ENCODE data around the gene TYMP. TPM values are rescaled to one million over a fixed set of nuclear protein-coding genes. Genes with fewer than 3 reads are reported as not detected.

Gene TYMP
- total RNA-seq, 2 experiments from 2014 or later: 71.8 to 76.6 TPM

- H3K27ac Mint-ChIP-seq: peak within 1 kb of the TSS; percentile 27
- H3K27me3 Mint-ChIP-seq (ENCODE audit: low read depth): no peaks in the 10 kb centered on the region
- H3K4me3 Mint-ChIP-seq: no peak within 1 kb of the TSS
- H3K4me1 Mint-ChIP-seq (ENCODE audit: low read depth): peaks cover 8% of the 10 kb centered on the region
- ChIA-PET POLR2A (no interaction called here), CTCF (interaction anchor here (1.3 kb wide), 1 partner anchor 11 kb away, joined by 4 read pairs; no protein-coding TSS in a partner anchor)
- H3K9me3 Mint-ChIP-seq (ENCODE audit: insufficient read depth): no peaks in the 10 kb centered on the region
- no peak for DNase-seq
- H3K36me3 Mint-ChIP-seq (ENCODE audit: low read depth): no peaks in the 10 kb centered on the region
- ATAC-seq: no peak
Observed at GRCh38 chr22:50486561-50487289, 43.1 kb downstream of the TYMP start, which contains the start of gene MIOX. MIOX (plus strand) TSS chr22:50486859; CDS start chr22:50486898, 39 bp downstream.

DNA sequence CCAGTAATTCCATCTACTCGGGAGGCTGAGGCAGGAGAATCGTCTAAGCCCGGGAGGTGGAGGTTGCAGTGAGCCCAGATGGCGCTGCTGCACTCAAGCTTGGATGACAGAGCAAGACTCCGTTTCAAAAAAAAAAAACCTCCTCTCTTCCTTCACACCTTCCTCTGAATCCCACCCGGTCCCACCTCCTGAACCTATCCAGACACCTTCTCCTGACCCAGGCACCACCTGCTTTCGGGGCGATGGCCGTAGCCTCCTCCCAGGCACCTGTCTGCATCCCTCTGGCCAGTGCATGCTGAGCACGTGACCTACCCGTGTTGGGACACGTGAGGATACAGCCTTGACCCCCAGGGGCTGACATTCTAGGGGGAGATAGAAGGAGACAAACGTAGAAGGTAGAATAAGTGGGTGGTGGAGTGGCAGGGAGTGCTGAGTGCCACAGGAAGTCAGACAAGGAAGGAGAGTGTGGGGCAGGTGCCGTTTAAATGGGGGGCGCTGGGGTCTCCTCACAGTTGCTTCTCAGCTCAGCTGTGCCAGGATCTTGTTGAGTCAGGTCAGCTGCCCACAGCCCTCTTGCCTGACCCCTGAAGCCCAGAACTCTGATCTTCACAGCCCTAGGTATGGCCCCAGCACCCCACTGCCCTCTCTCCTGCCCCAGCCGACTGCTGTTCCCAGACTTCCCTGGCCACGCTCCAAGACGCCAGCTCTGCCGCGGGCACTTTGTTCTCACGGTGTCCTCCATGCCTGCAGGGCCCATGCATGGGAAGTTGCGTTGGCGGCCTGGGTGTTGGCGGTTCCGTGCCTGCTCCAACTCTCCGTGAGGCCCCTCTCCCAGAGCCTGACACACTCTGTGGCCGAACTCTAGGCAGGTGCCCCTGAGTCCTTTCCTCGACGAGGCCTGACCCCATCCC, 44.3 kb downstream of the TYMP start:
- ATAC-seq (no peak), DNase-seq (no peak)
- Mint-ChIP-seq H3K27me3 (ENCODE audit: low read depth) (peaks cover 2% of the 10 kb centered on the region), H3K4me3 (no peak overlapping the region), H3K27ac (no peak overlapping the region), H3K9me3 (ENCODE audit: insufficient read depth) (no peaks in the 10 kb centered on the region), H3K4me1 (ENCODE audit: low read depth) (peaks cover 2% of the 10 kb centered on the region), H3K36me3 (ENCODE audit: low read depth) (no peaks in the 10 kb centered on the region)
- ChIA-PET POLR2A (interaction anchor here (1.5 kb wide), 1 partner anchor 22 kb away, joined by 4 read pairs; the partner anchor contains the start of genes LMF2 and NCAPH2), CTCF (interaction anchor here (0.9 to 1.3 kb wide), 2 partner anchors 12 to 17 kb away, joined by 3 to 4 read pairs; no protein-coding TSS in a partner anchor)

DNA sequence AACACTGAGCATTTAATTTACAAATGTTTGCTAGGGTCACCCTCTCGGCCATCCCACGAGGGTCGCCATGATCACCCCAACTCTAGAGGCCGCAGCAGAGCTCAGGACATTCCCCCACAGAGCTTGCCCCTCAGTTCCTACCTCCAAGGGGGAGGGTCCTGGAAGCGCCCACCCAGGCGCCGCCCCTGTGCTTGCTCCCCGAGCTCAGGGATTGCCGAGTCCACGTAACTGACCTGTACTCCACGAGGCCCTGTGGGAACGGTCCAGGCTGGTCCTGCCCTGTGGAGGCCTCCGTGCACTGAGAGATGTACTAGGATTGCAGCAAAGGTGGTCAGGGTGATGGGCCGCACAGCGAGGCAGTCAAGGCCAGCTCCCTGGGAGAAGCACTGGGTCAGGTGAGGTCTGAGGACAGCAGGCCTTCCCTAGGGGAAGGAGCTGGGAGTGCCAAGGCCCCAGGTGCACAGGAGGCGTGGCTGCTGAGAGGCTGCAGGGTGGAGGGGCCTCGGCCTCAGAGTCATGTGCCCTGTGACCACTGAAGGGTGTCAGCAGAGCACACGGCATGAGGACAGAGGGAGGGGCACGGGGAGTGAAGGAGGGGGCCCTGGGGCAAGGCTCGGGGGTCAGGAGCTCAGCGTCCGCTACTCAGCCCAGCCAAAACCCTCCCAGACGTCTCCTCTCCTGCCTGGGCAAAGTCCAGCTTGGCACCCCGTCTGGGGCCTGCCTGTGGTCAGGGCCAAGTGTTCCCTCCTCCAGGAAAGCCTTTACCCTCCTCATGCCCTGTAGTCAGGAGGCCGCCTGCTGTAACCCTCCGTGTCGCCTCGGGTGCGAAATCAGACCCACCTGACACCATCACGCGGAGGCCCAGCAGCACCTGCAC, 45.6 kb downstream of the TYMP start:
- Mint-ChIP-seq H3K27ac (no peak overlapping the region), H3K9me3 (ENCODE audit: insufficient read depth) (no peaks in the 10 kb centered on the region), H3K36me3 (ENCODE audit: low read depth) (no peaks in the 10 kb centered on the region), H3K27me3 (ENCODE audit: low read depth) (peaks cover 14% of the 10 kb centered on the region), H3K4me1 (ENCODE audit: low read depth) (peaks cover 5% of the 10 kb centered on the region), H3K4me3 (no peak overlapping the region)
- ATAC-seq (no peak), DNase-seq (no peak)
- CTCF ChIA-PET: no interaction called here
- POLR2A ChIA-PET: interaction anchor here (1.5 kb wide), 1 partner anchor 23 kb away, joined by 4 read pairs; the partner anchor contains the start of genes LMF2 and NCAPH2

DNA sequence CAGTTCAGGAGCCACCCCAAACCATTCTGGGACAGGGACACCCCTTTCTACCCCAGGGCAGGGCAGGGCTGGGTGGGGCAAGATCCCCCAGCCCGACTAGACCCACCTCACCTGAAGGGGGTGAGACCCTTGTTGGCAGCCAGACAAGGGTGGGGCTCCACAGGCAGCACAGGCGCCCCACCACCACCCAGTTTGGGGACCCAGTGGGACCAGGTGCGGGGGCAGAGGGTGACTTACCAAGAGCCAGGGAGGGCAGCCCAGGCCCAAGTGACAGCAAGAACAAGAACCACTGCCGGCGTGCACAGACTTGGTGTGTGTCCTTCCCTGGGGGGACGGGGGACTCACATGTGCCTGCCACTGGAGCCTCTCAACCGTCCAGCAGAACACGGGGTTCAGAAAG, 46.3 kb downstream of the TYMP start:
- POLR2A ChIA-PET: interaction anchor here (1.3 kb wide), 1 partner anchor 13 kb away, joined by 4 read pairs; no protein-coding TSS in a partner anchor
- ATAC-seq (no peak), DNase-seq (no peak)
- peaks cover 5% of the 10 kb centered on the region for H3K4me1 Mint-ChIP-seq (ENCODE audit: low read depth)
- no peaks in the 10 kb centered on the region for H3K36me3 Mint-ChIP-seq (ENCODE audit: low read depth)
- H3K4me3 Mint-ChIP-seq: no peak overlapping the region
- H3K27me3 Mint-ChIP-seq (ENCODE audit: low read depth): peaks cover 19% of the 10 kb centered on the region
- no peaks in the 10 kb centered on the region for H3K9me3 Mint-ChIP-seq (ENCODE audit: insufficient read depth)
- CTCF ChIA-PET: interaction anchor here (2.2 kb wide), 1 partner anchor 10 kb away, joined by 9 read pairs; no protein-coding TSS in a partner anchor
- no peak overlapping the region for H3K27ac Mint-ChIP-seq

- Mint-ChIP-seq H3K27me3 (ENCODE audit: low read depth) (peaks cover 21% of the 10 kb centered on the region), H3K4me1 (ENCODE audit: low read depth) (peaks cover 5% of the 10 kb centered on the region), H3K9me3 (ENCODE audit: insufficient read depth) (no peaks in the 10 kb centered on the region), H3K27ac (no peak overlapping the region), H3K36me3 (ENCODE audit: low read depth) (no peaks in the 10 kb centered on the region), H3K4me3 (no peak overlapping the region)
- ChIA-PET POLR2A (interaction anchor here (1.3 kb wide), 1 partner anchor 13 kb away, joined by 4 read pairs; no protein-coding TSS in a partner anchor), CTCF (interaction anchor here (2.2 kb wide), 1 partner anchor 9 kb away, joined by 9 read pairs; no protein-coding TSS in a partner anchor)
- DNase-seq: no peak
- ATAC-seq: no peak
Observed at GRCh38 chr22:50483106-50483505, 46.7 kb downstream of the TYMP start.

- POLR2A ChIA-PET: interaction anchor here (1.3 kb wide), 1 partner anchor 12 kb away, joined by 4 read pairs; no protein-coding TSS in a partner anchor
- peak overlapping the region; percentile 73 for H3K4me3 Mint-ChIP-seq
- H3K9me3 Mint-ChIP-seq (ENCODE audit: insufficient read depth): no peaks in the 10 kb centered on the region
- peaks cover 5% of the 10 kb centered on the region for H3K4me1 Mint-ChIP-seq (ENCODE audit: low read depth)
- no peaks in the 10 kb centered on the region for H3K36me3 Mint-ChIP-seq (ENCODE audit: low read depth)
- H3K27ac Mint-ChIP-seq: peak overlapping the region; percentile 63
- H3K27me3 Mint-ChIP-seq (ENCODE audit: low read depth): peaks cover 21% of the 10 kb centered on the region
- DNase-seq (no peak), ATAC-seq (no peak)
- CTCF ChIA-PET: interaction anchor here (2.2 kb wide), 1 partner anchor 9 kb away, joined by 9 read pairs; no protein-coding TSS in a partner anchor
Observed at GRCh38 chr22:50482107-50483074, 47.4 kb downstream of the TYMP start.

GRCh38 chr22:50481440-50482106, 48.2 kb downstream of the TYMP start, which contains the start of gene ADM2:
ADM2 (plus strand) TSS chr22:50481543; CDS start chr22:50481848, 305 bp downstream.
- DNase-seq (peak; percentile 71), ATAC-seq (peak; percentile 83)
- ChIA-PET POLR2A (no interaction called here), CTCF (interaction anchor here (2.2 to 2.5 kb wide), 2 partner anchors 8 to 16 kb away, joined by 9 to 16 read pairs; no protein-coding TSS in a partner anchor)
- Mint-ChIP-seq H3K4me1 (ENCODE audit: low read depth) (peaks cover 12% of the 10 kb centered on the region), H3K36me3 (ENCODE audit: low read depth) (no peaks in the 10 kb centered on the region), H3K4me3 (peak within 1 kb of the TSS; percentile 73), H3K27me3 (ENCODE audit: low read depth) (peaks cover 21% of the 10 kb centered on the region), H3K27ac (peak within 1 kb of the TSS; percentile 63), H3K9me3 (ENCODE audit: insufficient read depth) (no peaks in the 10 kb centered on the region)

DNA sequence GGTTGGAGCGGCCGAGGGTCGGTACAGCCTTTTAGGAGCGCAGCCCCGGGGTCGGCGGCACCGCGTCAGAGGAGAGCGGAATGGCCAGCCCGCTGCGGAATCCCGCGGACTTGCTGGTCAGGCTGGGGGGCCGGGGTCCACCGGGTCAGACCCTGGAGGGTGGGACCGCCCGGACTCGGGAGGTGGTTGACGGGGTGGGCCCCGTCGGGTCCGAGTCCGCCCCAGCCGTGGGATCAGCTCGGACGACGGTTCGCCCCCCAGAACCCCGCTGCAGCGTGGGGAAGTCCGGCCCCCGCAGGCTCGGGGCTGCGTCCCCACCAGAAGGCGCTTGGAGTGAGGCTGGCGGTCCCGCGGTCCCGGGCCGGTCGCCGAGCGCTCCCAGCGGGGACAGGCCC, 48.8 kb downstream of the TYMP start:
- no peaks in the 10 kb centered on the region for H3K9me3 Mint-ChIP-seq (ENCODE audit: insufficient read depth)
- ChIA-PET POLR2A (no interaction called here), CTCF (interaction anchor here (2.2 to 2.5 kb wide), 2 partner anchors 7 to 16 kb away, joined by 9 to 16 read pairs; no protein-coding TSS in a partner anchor)
- H3K27ac Mint-ChIP-seq: no peak overlapping the region
- DNase-seq (no peak), ATAC-seq (no peak)
- peaks cover 21% of the 10 kb centered on the region for H3K27me3 Mint-ChIP-seq (ENCODE audit: low read depth)
- peaks cover 12% of the 10 kb centered on the region for H3K4me1 Mint-ChIP-seq (ENCODE audit: low read depth)
- no peaks in the 10 kb centered on the region for H3K36me3 Mint-ChIP-seq (ENCODE audit: low read depth)
- H3K4me3 Mint-ChIP-seq: peak overlapping the region; percentile 53

DNA sequence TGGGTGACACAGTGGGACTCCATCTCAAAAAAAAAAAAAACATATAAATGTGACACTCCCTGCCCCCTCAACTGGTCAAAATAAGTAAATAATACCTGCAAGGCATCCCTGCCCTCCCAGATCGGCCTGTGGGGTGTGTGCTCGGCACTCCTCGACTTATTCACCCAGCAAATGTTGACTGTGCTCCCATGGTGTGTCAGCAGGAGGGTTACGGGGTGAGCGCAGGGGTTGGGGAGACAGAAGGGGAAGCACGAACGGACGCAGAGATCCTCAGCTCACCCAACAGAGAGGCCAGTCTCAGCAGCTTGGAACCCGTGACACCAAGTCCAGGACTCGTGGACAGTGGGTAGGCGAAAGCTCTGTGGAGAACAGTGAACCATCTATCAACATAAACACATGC, 50.1 kb downstream of the TYMP start:
- ChIA-PET CTCF (interaction anchor here (2.5 kb wide), 1 partner anchor 17 kb away, joined by 16 read pairs; no protein-coding TSS in a partner anchor), POLR2A (interaction anchor here (1.0 to 1.2 kb wide), 3 partner anchors 10 to 50 kb away, joined by 3 to 4 read pairs (median 4); partner anchors contain the start of genes SCO2 and TYMP)
- Mint-ChIP-seq H3K27me3 (ENCODE audit: low read depth) (peaks cover 21% of the 10 kb centered on the region), H3K36me3 (ENCODE audit: low read depth) (no peaks in the 10 kb centered on the region), H3K4me1 (ENCODE audit: low read depth) (peaks cover 21% of the 10 kb centered on the region), H3K27ac (no peak overlapping the region), H3K9me3 (ENCODE audit: insufficient read depth) (no peaks in the 10 kb centered on the region), H3K4me3 (peak overlapping the region; percentile 62)
- DNase-seq (no peak), ATAC-seq (no peak)

Data from activated CD8-positive, alpha-beta T cell treated with anti-CD3 and anti-CD28 coated beads, Interleukin-2, amount 10 ng/mL, durations not matched to agents 7 days and 5 days (primary cell).